AG09319 (cell line): ENCODE data around the gene C1orf174.

Experiments used
- DNase-seq: peaks from one replicate; pipeline ENCODE4 v3.0.0-alpha.2; 2010; ENCODE audit warnings: low read depth; ENCODE audit errors: extremely low read depth
- CTCF ChIP-seq: IDR thresholded peaks from 2 replicates; pipeline ENCODE4 v1.5.1; 2011; ENCODE audit warnings: low read depth, mild to moderate bottlenecking, inconsistent platforms, low read length, moderate library complexity

The C1orf174 gene

GRCh38 chr1:3911981-3912808 lies 12.1 kb upstream of the C1orf174 start:
- TF ChIP-seq CTCF = no peak
- no peak for DNase-seq

- TF ChIP-seq CTCF = peak; percentile 42
- DNase-seq = peak; percentile 2
Observed at GRCh38 chr1:3910857-3911845, 11.1 kb upstream of the C1orf174 start.

GRCh38 chr1:3910049-3910731 lies 10.1 kb upstream of the C1orf174 start:
- TF ChIP-seq CTCF = no peak
- no peak for DNase-seq

GRCh38 chr1:3909615-3910014 lies 9.5 kb upstream of the C1orf174 start:
- DNase-seq = no peak
- no peak for TF ChIP-seq CTCF

- no peak for TF ChIP-seq CTCF
Observed at GRCh38 chr1:3908886-3909517, 8.9 kb upstream of the C1orf174 start.

GRCh38 chr1:3907621-3908165 lies 7.6 kb upstream of the C1orf174 start:
- DNase-seq = no peak
- no peak for TF ChIP-seq CTCF

More at GRCh38 chr1:3908886-3909517, 8.9 kb upstream of the C1orf174 start:
- no peak for DNase-seq
